Tibial nerve (tissue), 4 donors: ENCODE results near the gene SLC35F2.

Experiments used
- EP300 ChIP-seq, 2 donors: sonication (generic); formaldehyde crosslinking; IDR thresholded peaks; one replicate each; pipeline ENCODE4 v1.6.1; 2017; ENCODE audit warnings: antibody characterized with exemption in 2 of 2, mild to moderate bottlenecking in 1 of 2
- POLR2A ChIP-seq, 2 donors: fragments of 450-650 bp; IDR thresholded peaks; one replicate each; pipeline ENCODE4 v1.6.1; 2017; ENCODE audit warnings: antibody characterized with exemption in 2 of 2, mild to moderate bottlenecking in 2 of 2, moderate library complexity in 2 of 2
- TF ChIP-seq, protein P1 (sequence below), 5 experiments: fragments of 200-600 bp in 3 of 5; fragments of 450-650 bp in 2 of 5; sonication (generic) in 3 of 5; IDR thresholded peaks; one replicate each; pipeline ENCODE4 v1.5.1; 2016 to 2019; ENCODE audit warnings: antibody characterized with exemption in 5 of 5, mild to moderate bottlenecking in 3 of 5, moderate library complexity in 2 of 5

GRCh38 chr11:107898270-107898669 is 39.7 kb upstream of the SLC35F2 start:
- TF ChIP-seq, protein P1, sequence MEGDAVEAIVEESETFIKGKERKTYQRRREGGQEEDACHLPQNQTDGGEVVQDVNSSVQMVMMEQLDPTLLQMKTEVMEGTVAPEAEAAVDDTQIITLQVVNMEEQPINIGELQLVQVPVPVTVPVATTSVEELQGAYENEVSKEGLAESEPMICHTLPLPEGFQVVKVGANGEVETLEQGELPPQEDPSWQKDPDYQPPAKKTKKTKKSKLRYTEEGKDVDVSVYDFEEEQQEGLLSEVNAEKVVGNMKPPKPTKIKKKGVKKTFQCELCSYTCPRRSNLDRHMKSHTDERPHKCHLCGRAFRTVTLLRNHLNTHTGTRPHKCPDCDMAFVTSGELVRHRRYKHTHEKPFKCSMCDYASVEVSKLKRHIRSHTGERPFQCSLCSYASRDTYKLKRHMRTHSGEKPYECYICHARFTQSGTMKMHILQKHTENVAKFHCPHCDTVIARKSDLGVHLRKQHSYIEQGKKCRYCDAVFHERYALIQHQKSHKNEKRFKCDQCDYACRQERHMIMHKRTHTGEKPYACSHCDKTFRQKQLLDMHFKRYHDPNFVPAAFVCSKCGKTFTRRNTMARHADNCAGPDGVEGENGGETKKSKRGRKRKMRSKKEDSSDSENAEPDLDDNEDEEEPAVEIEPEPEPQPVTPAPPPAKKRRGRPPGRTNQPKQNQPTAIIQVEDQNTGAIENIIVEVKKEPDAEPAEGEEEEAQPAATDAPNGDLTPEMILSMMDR (IDR thresholded peaks at IDR 0.05): peak in 4 of 5 experiments; percentile 25 to 48 (median 40)
- no peak for TF ChIP-seq POLR2A (IDR thresholded peaks at IDR 0.05)
- TF ChIP-seq EP300 (IDR thresholded peaks at IDR 0.05): no peak
